DMS153 treated with DMSO at 0.1 percent for 48 hours (cell line): ENCODE data around the gene KLRG1.

ENCODE experiments used
- DNase-seq: peaks from one replicate; lab custom pipeline; 2025; ENCODE audit not compliant: unreplicated experiment; lab: John Stamatoyannopoulos, UW

Gene KLRG1

GRCh38 chr12:8989413-8989812 is at the start of gene KLRG1:
Gene KLRG1, plus strand, starts transcription at chr12:8989546. Its CDS starts 90 bp downstream, at chr12:8989636.
- no peak for DNase-seq

GRCh38 chr12:8941691-8942478 is 47.5 kb upstream of the KLRG1 start:
- no peak for DNase-seq

GRCh38 chr12:8943565-8944186 is 45.7 kb upstream of the KLRG1 start:
- no peak for DNase-seq

- DNase-seq, result no peak
These were observed 42.6 kb upstream of the KLRG1 start for GRCh38 chr12:8946733-8947132.

GRCh38 chr12:8947737-8948136 is 41.6 kb upstream of the KLRG1 start:
- no peak for DNase-seq

GRCh38 chr12:8948701-8949341 is 40.5 kb upstream of the KLRG1 start:
- no peak for DNase-seq

- DNase-seq, result peak; percentile 96
These were observed 39.8 kb upstream of the KLRG1 start, which contains the start of gene M6PR for GRCh38 chr12:8949342-8950220. Gene M6PR, minus strand, starts transcription at chr12:8949645. Its CDS starts 3,241 bp downstream, at chr12:8946404.

- no peak for DNase-seq
These were observed 39.2 kb upstream of the KLRG1 start for GRCh38 chr12:8950221-8950527.

GRCh38 chr12:8950702-8951478 is 38.5 kb upstream of the KLRG1 start:
- no peak for DNase-seq

- DNase-seq, result no peak
These were observed 37.6 kb upstream of the KLRG1 start for GRCh38 chr12:8951744-8952143.

GRCh38 chr12:8953773-8954402 is 35.5 kb upstream of the KLRG1 start:
- DNase-seq, result no peak

GRCh38 chr12:8956073-8956472 is 33.3 kb upstream of the KLRG1 start:
- no peak for DNase-seq

- DNase-seq, result no peak
These were observed 32.6 kb upstream of the KLRG1 start for GRCh38 chr12:8956772-8957171.

GRCh38 chr12:8957561-8957960 is 31.8 kb upstream of the KLRG1 start:
- DNase-seq, result no peak

- DNase-seq, result no peak
These were observed 31.3 kb upstream of the KLRG1 start for GRCh38 chr12:8958066-8958465.

GRCh38 chr12:8960176-8960575 is 29.2 kb upstream of the KLRG1 start:
- no peak for DNase-seq

GRCh38 chr12:8968761-8969160 is 20.6 kb upstream of the KLRG1 start:
- no peak for DNase-seq

GRCh38 chr12:8969861-8970411 is 19.4 kb upstream of the KLRG1 start:
- no peak for DNase-seq

- DNase-seq, result no peak
These were observed 18.9 kb upstream of the KLRG1 start for GRCh38 chr12:8970432-8970831.

GRCh38 chr12:8980137-8980536 is 9.2 kb upstream of the KLRG1 start:
- DNase-seq, result no peak
